HG03354 (cell line): ENCODE results near the gene MIX23.

ENCODE experiments used
- ATAC-seq: cut with Tn5 transposase; IDR thresholded peaks from one replicate; pipeline ENCODE4 v1.9.1; 2021; ENCODE audit warnings: mild to moderate bottlenecking; ENCODE audit not compliant: unreplicated experiment, poor library complexity, severe bottlenecking

The MIX23 gene

GRCh38 chr3:122394173-122394572, 11.1 kb upstream of the MIX23 start:
- no peak for ATAC-seq

- no peak for ATAC-seq
Observed at GRCh38 chr3:122392868-122393844, 10.1 kb upstream of the MIX23 start.

- ATAC-seq, result no peak
Observed at GRCh38 chr3:122391681-122392446, 8.8 kb upstream of the MIX23 start.

- ATAC-seq, result no peak
Observed at GRCh38 chr3:122390665-122391064, 7.6 kb upstream of the MIX23 start.

GRCh38 chr3:122389892-122390291, 6.9 kb upstream of the MIX23 start:
- no peak for ATAC-seq

- ATAC-seq, result no peak
Observed at GRCh38 chr3:122389197-122389596, 6.2 kb upstream of the MIX23 start.

GRCh38 chr3:122387709-122388108, 4.7 kb upstream of the MIX23 start:
- no peak for ATAC-seq

GRCh38 chr3:122383771-122384697, 1.0 kb upstream of the MIX23 start, which contains the start of gene FAM162A:
FAM162A (plus strand) TSS chr3:122384182; CDS start chr3:122384266, 84 bp downstream.
- ATAC-seq, result peak; percentile 92

- ATAC-seq, result no peak
Observed at GRCh38 chr3:122377975-122378374, 5.1 kb downstream of the MIX23 start.

- no peak for ATAC-seq
Observed at GRCh38 chr3:122374034-122374433, 9.0 kb downstream of the MIX23 start.

GRCh38 chr3:122366379-122366749, 16.7 kb downstream of the MIX23 start:
- no peak for ATAC-seq

GRCh38 chr3:122365582-122366378, 17.3 kb downstream of the MIX23 start:
- ATAC-seq, result peak; percentile 80

GRCh38 chr3:122365073-122365472, 18.0 kb downstream of the MIX23 start:
- ATAC-seq, result peak; percentile 43

GRCh38 chr3:122364490-122364889, 18.5 kb downstream of the MIX23 start:
- no peak for ATAC-seq

- no peak for ATAC-seq
Observed at GRCh38 chr3:122362026-122362425, 21.0 kb downstream of the MIX23 start.

GRCh38 chr3:122358703-122359032, 24.4 kb downstream of the MIX23 start:
- ATAC-seq, result no peak

GRCh38 chr3:122357828-122358702, 25.0 kb downstream of the MIX23 start:
- no peak for ATAC-seq

- ATAC-seq, result no peak
Observed at GRCh38 chr3:122356402-122356801, 26.6 kb downstream of the MIX23 start.
